Osteoblast (primary cell): ENCODE results near the gene RPA3. TPM values are rescaled to one million over a fixed set of nuclear protein-coding genes. Genes with fewer than 3 reads are reported as not detected.

Experiments
- DNase-seq: peaks from one replicate; pipeline ENCODE4 v3.0.0; 2011; ENCODE audit warnings: low spot score, mixed read lengths; ENCODE audit not compliant: insufficient read length; ENCODE audit errors: missing footprints
- H2AFZ ChIP-seq: 2 replicates; pipeline ENCODE4 v1.6.0; 2011; ENCODE audit warnings: mild to moderate bottlenecking, low read length
- H3K27ac ChIP-seq: 2 replicates; pipeline ENCODE4 v1.5.1; 2011; ENCODE audit warnings: mild to moderate bottlenecking, low read depth, low read length, moderate library complexity
- H3K27me3 ChIP-seq: 2 replicates; pipeline ENCODE4 v1.6.0; 2012; ENCODE audit warnings: mild to moderate bottlenecking, control low read depth, inconsistent platforms, low read length, moderate library complexity; ENCODE audit not compliant: insufficient read depth
- H3K36me3 ChIP-seq: 2 replicates; pipeline ENCODE4 v1.5.1; 2011; ENCODE audit warnings: mild to moderate bottlenecking, low read length, control low read depth, moderate library complexity; ENCODE audit not compliant: insufficient read depth
- H3K4me1 ChIP-seq: 2 replicates; pipeline ENCODE4 v1.5.1; 2011; ENCODE audit warnings: mild to moderate bottlenecking, low read length, control low read depth, moderate library complexity; ENCODE audit not compliant: insufficient read depth
- H3K4me2 ChIP-seq: 2 replicates; pipeline ENCODE4 v1.6.0; 2011; ENCODE audit warnings: mild to moderate bottlenecking, low read length; ENCODE audit not compliant: insufficient read depth
- H3K4me3 ChIP-seq: fragments of 200-600 bp; sonication (generic); 3 replicates; pipeline ENCODE4 v1.5.1; 2012; ENCODE audit warnings: mild to moderate bottlenecking, low read length, inconsistent platforms; ENCODE audit not compliant: insufficient read depth
- H3K79me2 ChIP-seq: 2 replicates; pipeline ENCODE4 v1.6.0; 2012; ENCODE audit warnings: mild to moderate bottlenecking, low read length, control low read depth, inconsistent platforms; ENCODE audit not compliant: insufficient read depth
- H3K9me3 ChIP-seq: 2 replicates; pipeline ENCODE4 v1.5.1; 2011; ENCODE audit warnings: low read depth, low read length, control low read depth
- H4K20me1 ChIP-seq: 2 replicates; pipeline ENCODE4 v1.6.0; 2012; ENCODE audit warnings: mild to moderate bottlenecking, low read length, control low read depth; ENCODE audit not compliant: insufficient read depth
- CTCF ChIP-seq: IDR thresholded peaks from 2 replicates; pipeline ENCODE4 v1.5.1; 2011; ENCODE audit warnings: mild to moderate bottlenecking, low read depth, low read length, moderate library complexity; ENCODE audit errors: extremely low read depth
- total RNA-seq: library from RNA; depleted of rRNA; stranded (reverse); fragments of >200 nt; gene quantifications from 2 replicates; pipeline ENCODE4 v1.2.3, GENCODE V29; 2012

RPA3 gene
- total RNA-seq, 1 donor, result 16.6 TPM

- no peaks in the 10 kb centered on the region for H3K27me3 ChIP-seq
- TF ChIP-seq CTCF, result no peak
- DNase-seq, result peak; percentile 93
- H3K4me2 ChIP-seq, result peak overlapping the region; percentile 18
- no peak overlapping the region for H3K27ac ChIP-seq
- H4K20me1 ChIP-seq, result no peaks in the 10 kb centered on the region
- peaks cover 3% of the 10 kb centered on the region for H3K4me1 ChIP-seq
- no peak overlapping the region for H3K4me3 ChIP-seq
- no peaks in the 10 kb centered on the region for H3K36me3 ChIP-seq
- H3K9me3 ChIP-seq, result no peaks in the 10 kb centered on the region
- H3K79me2 ChIP-seq, result no peaks in the 10 kb centered on the region
- H2AFZ ChIP-seq, result no peak overlapping the region
Measured at GRCh38 chr7:7719236-7719635, 829 bp upstream of the RPA3 start.

- Histone ChIP-seq H4K20me1 (no peaks in the 10 kb centered on the region), H3K36me3 (no peaks in the 10 kb centered on the region), H3K27me3 (no peaks in the 10 kb centered on the region), H3K4me3 (no peak overlapping the region), H3K79me2 (no peaks in the 10 kb centered on the region), H3K9me3 (no peaks in the 10 kb centered on the region), H3K4me2 (no peak overlapping the region), H2AFZ (no peak overlapping the region), H3K27ac (no peak overlapping the region), H3K4me1 (no peaks in the 10 kb centered on the region)
- no peak for DNase-seq
- TF ChIP-seq CTCF, result no peak
Measured at GRCh38 chr7:7713730-7714129, 4.7 kb downstream of the RPA3 start.

GRCh38 chr7:7710469-7710868 lies 7.9 kb downstream of the RPA3 start:
- H3K4me3 ChIP-seq, result no peak overlapping the region
- H3K4me2 ChIP-seq, result no peak overlapping the region
- no peaks in the 10 kb centered on the region for H3K36me3 ChIP-seq
- no peaks in the 10 kb centered on the region for H3K9me3 ChIP-seq
- no peaks in the 10 kb centered on the region for H4K20me1 ChIP-seq
- H3K27ac ChIP-seq, result no peak overlapping the region
- H2AFZ ChIP-seq, result no peak overlapping the region
- no peaks in the 10 kb centered on the region for H3K27me3 ChIP-seq
- TF ChIP-seq CTCF, result no peak
- no peaks in the 10 kb centered on the region for H3K79me2 ChIP-seq
- H3K4me1 ChIP-seq, result peaks cover 9% of the 10 kb centered on the region
- no peak for DNase-seq

- H3K27ac ChIP-seq, result no peak overlapping the region
- H3K4me2 ChIP-seq, result no peak overlapping the region
- H2AFZ ChIP-seq, result no peak overlapping the region
- no peaks in the 10 kb centered on the region for H3K27me3 ChIP-seq
- no peaks in the 10 kb centered on the region for H3K9me3 ChIP-seq
- TF ChIP-seq CTCF, result no peak
- H3K36me3 ChIP-seq, result no peaks in the 10 kb centered on the region
- H3K79me2 ChIP-seq, result no peaks in the 10 kb centered on the region
- H3K4me1 ChIP-seq, result peaks cover 9% of the 10 kb centered on the region
- H3K4me3 ChIP-seq, result no peak overlapping the region
- no peak for DNase-seq
- no peaks in the 10 kb centered on the region for H4K20me1 ChIP-seq
Measured at GRCh38 chr7:7709291-7709690, 9.1 kb downstream of the RPA3 start.
